C4-2B (cell line): ENCODE data around the gene SPOCK1.

ENCODE experiments used
- CTCF ChIP-seq: fragments of 450-650 bp; conservative IDR thresholded peaks from 2 replicates; pipeline ENCODE4 v1.5.1; 2017; ENCODE audit warnings: mild to moderate bottlenecking
- ZFX ChIP-seq: fragments of 450-650 bp; IDR thresholded peaks from 2 replicates; pipeline ENCODE4 v1.6.1; 2017

- no peak for TF ChIP-seq CTCF
- TF ChIP-seq ZFX: no peak
Observed at GRCh38 chr5:137398751-137399150, 100.4 kb downstream of the SPOCK1 start.
